IMR-90 (cell line): ENCODE data around the gene YES1. TPM values are rescaled to one million over a fixed set of nuclear protein-coding genes. Genes with fewer than 3 reads are reported as not detected.

Source experiments
- ATAC-seq: fragments of 200-7000 bp; cut with Tn5 transposase; 2 replicates; pipeline ENCODE4 v1.9.1; 2020; ENCODE audit warnings: low read depth, mild to moderate bottlenecking, moderate library complexity
- BruUV-seq: library from RNA; stranded (reverse); fragments of 400-500 nt; replicated peaks from 2 replicates; lab custom pipeline; 2021; lab: Mats Ljungman, UMichigan
- CTCF ChIA-PET: fragments of 300-600 bp; formaldehyde crosslinking; extraction: SDS; loops from one replicate; lab custom pipeline; 2021; ENCODE audit warnings: antibody characterized with exemption; lab: Yijun Ruan, JAX
- POLR2A ChIA-PET: fragments of 300-600 bp; sonication (Branson Sonifier 250); formaldehyde crosslinking; loops from one replicate; lab custom pipeline; 2022; ENCODE audit warnings: antibody characterized with exemption; ENCODE audit not compliant: unreplicated experiment; lab: Charles Lee
- DNase-seq: peaks from one replicate; pipeline ENCODE4 v3.0.0; 2013
- H2AFZ ChIP-seq: replicated peaks from 2 replicates; pipeline ENCODE3; 2013; ENCODE audit warnings: low read length, mild to moderate bottlenecking; ENCODE audit not compliant: poor library complexity
- H2AK5ac ChIP-seq: 2 replicates; pipeline ENCODE4 v1.6.1; 2013; ENCODE audit warnings: low read depth, low read length, inconsistent platforms
- H2AK9ac ChIP-seq: replicated peaks from 2 replicates; pipeline ENCODE3; 2013; ENCODE audit warnings: mild to moderate bottlenecking, low read depth, low read length, moderate library complexity; ENCODE audit not compliant: poor library complexity
- H2BK120ac ChIP-seq: 2 replicates; pipeline ENCODE4 v1.6.1; 2013; ENCODE audit warnings: low read depth, low read length, inconsistent platforms
- H2BK15ac ChIP-seq: 3 replicates; pipeline ENCODE4 v1.6.1; 2013; ENCODE audit warnings: low read depth, low read length, inconsistent platforms
- H2BK20ac ChIP-seq: 2 replicates; pipeline ENCODE4 v1.6.1; 2013; ENCODE audit warnings: low read depth, mild to moderate bottlenecking, inconsistent platforms, low read length, moderate library complexity
- H2BK5ac ChIP-seq: 2 replicates; pipeline ENCODE4 v1.6.1; 2013; ENCODE audit warnings: mild to moderate bottlenecking, low read depth, low read length, inconsistent platforms; ENCODE audit not compliant: poor library complexity, severe bottlenecking
- H3K14ac ChIP-seq: replicated peaks from 2 replicates; pipeline ENCODE4 v1.6.1; 2013; ENCODE audit warnings: low read depth, low read length, inconsistent platforms
- H3K18ac ChIP-seq: 2 replicates; pipeline ENCODE4 v1.6.1; 2013; ENCODE audit warnings: low read depth, low read length, control low read depth
- H3K23ac ChIP-seq: 2 replicates; pipeline ENCODE4 v1.6.1; 2013; ENCODE audit warnings: low read depth, low read length, inconsistent platforms
- H3K27ac ChIP-seq: 2 replicates; pipeline ENCODE4 v1.5.1; 2013; ENCODE audit warnings: mild to moderate bottlenecking, control low read depth, low read length; ENCODE audit not compliant: insufficient read depth
- H3K27me3 ChIP-seq: 2 replicates; pipeline ENCODE4 v1.6.1; 2013; ENCODE audit warnings: low read length; ENCODE audit not compliant: control insufficient read depth, insufficient read depth
- H3K36me3 ChIP-seq: 2 replicates; pipeline ENCODE4 v1.6.1; 2013; ENCODE audit warnings: low read length, mixed read lengths; ENCODE audit not compliant: control insufficient read depth, insufficient read depth
- H3K4ac ChIP-seq: 2 replicates; pipeline ENCODE4 v1.6.1; 2013; ENCODE audit warnings: low read depth, low read length, inconsistent platforms
- H3K4me1 ChIP-seq: 2 replicates; pipeline ENCODE4 v1.6.1; 2013; ENCODE audit warnings: low read length, mixed read lengths; ENCODE audit not compliant: control insufficient read depth, insufficient read depth
- H3K4me2 ChIP-seq: 2 replicates; pipeline ENCODE4 v1.6.1; 2013; ENCODE audit warnings: low read depth, mild to moderate bottlenecking, control low read depth, low read length, moderate library complexity
- H3K4me3 ChIP-seq: 2 replicates; pipeline ENCODE4 v1.5.1; 2013; ENCODE audit warnings: low read depth, mild to moderate bottlenecking, control low read depth, low read length, moderate library complexity; ENCODE audit not compliant: insufficient read depth
- H3K56ac ChIP-seq: 2 replicates; pipeline ENCODE4 v1.6.1; 2013; ENCODE audit warnings: low read length, inconsistent platforms; ENCODE audit not compliant: insufficient read depth; ENCODE audit errors: extremely low read depth
- H3K79me1 ChIP-seq, 2 experiments: 2 replicates each; pipeline ENCODE4 v1.6.1; 2013; ENCODE audit warnings: low read length in 2 of 2, inconsistent platforms in 1 of 2, low read depth in 1 of 2
- H3K9ac ChIP-seq: 2 replicates; pipeline ENCODE4 v1.6.1; 2013; ENCODE audit warnings: low read depth, low read length, control low read depth
- H3K9me1 ChIP-seq: 2 replicates; pipeline ENCODE4 v1.6.1; 2013; ENCODE audit warnings: low read length, inconsistent platforms; ENCODE audit not compliant: insufficient read depth
- H3K9me3 ChIP-seq: 2 replicates; pipeline ENCODE4 v1.6.1; 2013; ENCODE audit warnings: low read length; ENCODE audit not compliant: control insufficient read depth, insufficient read depth
- H4K20me1 ChIP-seq: 2 replicates; pipeline ENCODE4 v1.6.1; 2013; ENCODE audit warnings: low read length, inconsistent platforms; ENCODE audit not compliant: insufficient read depth
- H4K5ac ChIP-seq: 2 replicates; pipeline ENCODE4 v1.6.1; 2013; ENCODE audit warnings: mild to moderate bottlenecking, low read depth, low read length, control low read depth
- H4K8ac ChIP-seq, 2 experiments: 2 replicates each; pipeline ENCODE4 v1.6.1; 2013; ENCODE audit warnings: low read depth in 2 of 2, low read length in 2 of 2, control low read depth in 1 of 2, inconsistent platforms in 1 of 2
- H4K91ac ChIP-seq: 2 replicates; pipeline ENCODE4 v1.6.1; 2013; ENCODE audit warnings: low read depth, low read length, inconsistent platforms; ENCODE audit not compliant: insufficient read depth
- BHLHE40 ChIP-seq: fragments of 150-350 bp; IDR thresholded peaks from 2 replicates; pipeline ENCODE4 v1.6.1; 2016; ENCODE audit warnings: mild to moderate bottlenecking, low read depth, low read length
- MAZ ChIP-seq: IDR thresholded peaks from 2 replicates; pipeline ENCODE4 v1.6.1; 2012; ENCODE audit warnings: low read depth, mild to moderate bottlenecking, low read length, improper control_type of control experiment, moderate library complexity, borderline replicate concordance
- POLR2A ChIP-seq: IDR thresholded peaks from 2 replicates; pipeline ENCODE4 v1.6.1; 2012; ENCODE audit warnings: mild to moderate bottlenecking, low read depth, low read length
- RCOR1 ChIP-seq: IDR thresholded peaks from 2 replicates; pipeline ENCODE4 v1.6.1; 2012; ENCODE audit warnings: mild to moderate bottlenecking, low read length, improper control_type of control experiment; ENCODE audit not compliant: insufficient replicate concordance
- WGBS, 2 experiments: methylation state at CpG; one replicate each; pipeline versions ENCODE4 v1.1.5 to v1.1.7; 2013; ENCODE audit warnings: missing lambda C conversion rate in 2 of 2; ENCODE audit not compliant: insufficient read length in 1 of 2; ENCODE audit errors: extremely low coverage in 2 of 2; 5-methylcytosine and 5-hydroxymethylcytosine counted together
- dilution Hi-C: fragments of 300-500 bp; cut with HindIII; formaldehyde crosslinking; loops from one replicate; pipeline ENCODE4 v1.14.3; 2018; ENCODE audit warnings: low sequenced_read_pairs; ENCODE audit not compliant: unreplicated experiment
- in situ Hi-C: fragments of 300-500 bp; cut with MboI; formaldehyde crosslinking; loops from 3 replicates; pipeline ENCODE4 v1.14.3; 2019; ENCODE audit warnings: low sequenced_read_pairs, inconsistent platforms, mixed read lengths
- intact Hi-C: fragments of 100-400 bp; cut with micrococcal nuclease; formaldehyde crosslinking; loops from 2 replicates; pipeline ENCODE4 v1.10.0; 2022
- polyA plus RNA-seq, 3 experiments: library from polyadenylated mRNA; depleted of rRNA; stranded (reverse); fragments of >200 nt; gene quantifications; 2 replicates each; pipeline ENCODE4 v1.2.3, GENCODE V29; 2012; ENCODE audit warnings: low replicate concordance in 1 of 3
- total RNA-seq: library from RNA; depleted of rRNA; stranded (reverse); fragments of >200 nt; gene quantifications from 2 replicates; pipeline ENCODE4 v1.2.3, GENCODE V29; 2012
- TF ChIP-seq, protein P1 (sequence below): conservative IDR thresholded peaks from 2 replicates; pipeline ENCODE4 v1.5.1; 2012; ENCODE audit warnings: mild to moderate bottlenecking, low read depth, low read length, improper control_type of control experiment
- TF ChIP-seq, protein P2 (sequence below): fragments of 150-350 bp; IDR thresholded peaks from 2 replicates; pipeline ENCODE4 v1.6.1; 2016; ENCODE audit warnings: low read depth, mild to moderate bottlenecking, low read length, moderate library complexity, borderline replicate concordance

YES1 gene
- total and polyA plus RNA-seq, 2 of the 4 experiments (the other 2 are of a cell fraction): 16.7 to 62.0 TPM

DNA sequence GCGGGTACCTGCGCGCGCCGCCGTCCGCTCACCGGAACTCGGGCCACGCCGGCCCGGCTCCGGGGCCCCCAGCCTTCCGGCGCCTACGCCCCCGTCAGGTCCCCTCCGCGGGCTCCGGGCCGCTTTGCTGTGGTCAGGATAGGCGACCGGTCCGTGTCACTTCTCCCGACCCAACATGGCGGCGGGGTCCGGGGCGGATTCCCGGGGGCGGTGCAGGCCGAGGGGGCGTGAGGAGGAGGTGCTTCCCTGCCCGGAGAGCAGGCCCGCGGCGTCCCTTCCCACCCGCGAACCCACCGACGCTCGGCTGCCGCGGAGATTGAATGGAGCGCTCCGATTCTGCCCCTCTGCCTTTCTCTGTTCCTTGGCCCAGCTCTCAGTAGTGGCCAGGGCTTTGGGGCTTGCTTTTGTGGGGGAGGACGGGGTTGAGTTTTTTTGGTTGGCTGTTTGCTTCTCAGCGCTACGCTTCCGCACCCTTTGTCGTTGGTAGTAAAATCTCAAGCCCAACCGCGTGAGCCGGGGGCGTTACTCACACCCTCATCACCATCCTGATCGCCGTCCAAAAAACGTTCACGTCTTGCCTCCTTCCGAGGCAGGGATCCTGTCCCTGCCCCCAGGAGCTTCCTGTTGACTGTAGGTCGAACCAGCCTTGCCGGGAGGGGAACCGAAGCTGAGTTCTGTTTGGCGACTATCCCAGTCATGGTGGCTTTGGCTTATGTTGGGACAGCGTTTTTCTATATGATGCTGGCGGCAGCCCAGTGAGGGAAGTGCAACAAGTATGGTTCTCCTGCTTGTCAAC lies 532 bp upstream of the YES1 start:
- ChIA-PET POLR2A (no interaction called here), CTCF (interaction anchor here (0.9 kb wide), 1 partner anchor 18 kb away, joined by 5 read pairs; no protein-coding TSS in a partner anchor)
- Histone ChIP-seq H2AK5ac (no peak overlapping the region), H3K56ac (peak overlapping the region; percentile 51; the same call in 1 of the 2 replicates), H2BK20ac (no peak overlapping the region; the same call in 1 of the 2 replicates), H3K4ac (peak overlapping the region; percentile 85), H4K91ac (peak overlapping the region; percentile 82), H4K20me1 (peaks cover 12% of the 10 kb centered on the region; the same call in 1 of the 2 replicates), H3K9ac (peak overlapping the region; percentile 75), H3K23ac (peak overlapping the region; percentile 58), H2BK120ac (peak overlapping the region; percentile 82), H2BK5ac (peak overlapping the region; percentile 71), H3K4me3 (peak overlapping the region; percentile 80), H3K27me3 (no peaks in the 10 kb centered on the region), H3K4me2 (peak overlapping the region; percentile 79), H3K4me1 (peaks cover 3% of the 10 kb centered on the region), H2AK9ac (peak overlapping the region; percentile 88), H2AFZ (peak overlapping the region; percentile 98), H3K14ac (peak overlapping the region; percentile 47), H3K36me3 (no peaks in the 10 kb centered on the region), H3K9me1 (no peaks in the 10 kb centered on the region), H3K79me1 (peaks cover 3 to 10% of the 10 kb centered on the region in 2 experiments; a peak in 3 of 4 replicates), H2BK15ac (peak overlapping the region; percentile 3; the same call in 2 of the 3 replicates), H3K18ac (peak overlapping the region; percentile 22), H3K9me3 (no peaks in the 10 kb centered on the region), H3K27ac (peak overlapping the region; percentile 75), H4K5ac (peak overlapping the region; percentile 40), H4K8ac (peak overlapping the region; percentile 11 to 89; a peak in 3 of 4 replicates)
- peak; percentile 82 for DNase-seq
- dilution Hi-C loops (no loop called here), in situ Hi-C loops (no loop called here), intact Hi-C loops (no loop called here)
- WGBS, 2 experiments: 0% methylated on average over 11 of the region's 66 CpGs; no CpG with 5 or more reads in 1 of the 2 experiments
- peak; percentile 65 for TF ChIP-seq BHLHE40
- peak; percentile 77; the same call in 1 of the 2 replicates for TF ChIP-seq MAZ
- TF ChIP-seq, protein P1, sequence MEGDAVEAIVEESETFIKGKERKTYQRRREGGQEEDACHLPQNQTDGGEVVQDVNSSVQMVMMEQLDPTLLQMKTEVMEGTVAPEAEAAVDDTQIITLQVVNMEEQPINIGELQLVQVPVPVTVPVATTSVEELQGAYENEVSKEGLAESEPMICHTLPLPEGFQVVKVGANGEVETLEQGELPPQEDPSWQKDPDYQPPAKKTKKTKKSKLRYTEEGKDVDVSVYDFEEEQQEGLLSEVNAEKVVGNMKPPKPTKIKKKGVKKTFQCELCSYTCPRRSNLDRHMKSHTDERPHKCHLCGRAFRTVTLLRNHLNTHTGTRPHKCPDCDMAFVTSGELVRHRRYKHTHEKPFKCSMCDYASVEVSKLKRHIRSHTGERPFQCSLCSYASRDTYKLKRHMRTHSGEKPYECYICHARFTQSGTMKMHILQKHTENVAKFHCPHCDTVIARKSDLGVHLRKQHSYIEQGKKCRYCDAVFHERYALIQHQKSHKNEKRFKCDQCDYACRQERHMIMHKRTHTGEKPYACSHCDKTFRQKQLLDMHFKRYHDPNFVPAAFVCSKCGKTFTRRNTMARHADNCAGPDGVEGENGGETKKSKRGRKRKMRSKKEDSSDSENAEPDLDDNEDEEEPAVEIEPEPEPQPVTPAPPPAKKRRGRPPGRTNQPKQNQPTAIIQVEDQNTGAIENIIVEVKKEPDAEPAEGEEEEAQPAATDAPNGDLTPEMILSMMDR: no peak
- TF ChIP-seq, protein P2, sequence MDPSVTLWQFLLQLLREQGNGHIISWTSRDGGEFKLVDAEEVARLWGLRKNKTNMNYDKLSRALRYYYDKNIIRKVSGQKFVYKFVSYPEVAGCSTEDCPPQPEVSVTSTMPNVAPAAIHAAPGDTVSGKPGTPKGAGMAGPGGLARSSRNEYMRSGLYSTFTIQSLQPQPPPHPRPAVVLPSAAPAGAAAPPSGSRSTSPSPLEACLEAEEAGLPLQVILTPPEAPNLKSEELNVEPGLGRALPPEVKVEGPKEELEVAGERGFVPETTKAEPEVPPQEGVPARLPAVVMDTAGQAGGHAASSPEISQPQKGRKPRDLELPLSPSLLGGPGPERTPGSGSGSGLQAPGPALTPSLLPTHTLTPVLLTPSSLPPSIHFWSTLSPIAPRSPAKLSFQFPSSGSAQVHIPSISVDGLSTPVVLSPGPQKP: no peak
- no peak for TF ChIP-seq RCOR1
- TF ChIP-seq POLR2A: peak; percentile 83
- no TSS peak for BruUV-seq
- peak; percentile 90 for ATAC-seq
